Endodermal cell (in vitro differentiated cells): Measurements from ENCODE around the gene PPDPF. TPM values are rescaled to one million over a fixed set of nuclear protein-coding genes. Genes with fewer than 3 reads are reported as not detected.

Experiments used
- DNase-seq: peaks from one replicate; pipeline ENCODE4 v3.0.0-alpha.2; 2017
- H3K27ac ChIP-seq: 2 replicates; pipeline ENCODE4 v1.5.1; 2013; ENCODE audit warnings: mild to moderate bottlenecking, low read depth, low read length, moderate library complexity
- H3K27me3 ChIP-seq: 2 replicates; pipeline ENCODE4 v1.6.1; 2013; ENCODE audit warnings: mild to moderate bottlenecking, low read length, moderate library complexity; ENCODE audit not compliant: insufficient read depth, control insufficient read depth, poor library complexity, severe bottlenecking
- H3K36me3 ChIP-seq: 2 replicates; pipeline ENCODE4 v1.7.0; 2013; ENCODE audit warnings: mild to moderate bottlenecking, low read length, moderate library complexity; ENCODE audit not compliant: control insufficient read depth, insufficient read depth
- H3K4me1 ChIP-seq: one replicate; pipeline ENCODE4 v1.7.0; 2013; ENCODE audit warnings: low read length; ENCODE audit not compliant: control insufficient read depth, insufficient read depth
- H3K4me3 ChIP-seq: 2 replicates; pipeline ENCODE4 v1.5.1; 2013; ENCODE audit warnings: mild to moderate bottlenecking, low read length, moderate library complexity
- H3K9ac ChIP-seq: 2 replicates; pipeline ENCODE4 v1.6.1; 2013; ENCODE audit warnings: mild to moderate bottlenecking, low read length, moderate library complexity; ENCODE audit not compliant: poor library complexity, severe bottlenecking; ENCODE audit errors: extremely low read depth
- H3K9me3 ChIP-seq: 2 replicates; pipeline ENCODE4 v1.6.1; 2013; ENCODE audit warnings: mild to moderate bottlenecking, low read length, moderate library complexity; ENCODE audit not compliant: control insufficient read depth
- H3K27ac Mint-ChIP-seq: 2 replicates; pipeline ENCODE4 v1.8.0; 2020; ENCODE audit warnings: mixed read lengths
- H3K27me3 Mint-ChIP-seq: 2 replicates; pipeline ENCODE4 v1.8.0; 2021; ENCODE audit warnings: mild to moderate bottlenecking, mixed read lengths; ENCODE audit not compliant: insufficient read depth
- H3K36me3 Mint-ChIP-seq: 2 replicates; pipeline ENCODE4 v1.8.0; 2020; ENCODE audit warnings: low read depth, mixed read lengths
- H3K4me1 Mint-ChIP-seq: 2 replicates; pipeline ENCODE4 v1.8.0; 2020; ENCODE audit warnings: mixed read lengths
- H3K4me3 Mint-ChIP-seq: 2 replicates; pipeline ENCODE4 v1.8.0; 2020; ENCODE audit warnings: mild to moderate bottlenecking, moderate library complexity, mixed read lengths
- H3K9me3 Mint-ChIP-seq: 2 replicates; pipeline ENCODE4 v1.8.0; 2020; ENCODE audit warnings: mild to moderate bottlenecking, mixed read lengths
- CTCF ChIP-seq: fragments of 200-600 bp; sonication (generic); conservative IDR thresholded peaks from 2 replicates; pipeline ENCODE4 v1.5.0; 2021; ENCODE audit warnings: antibody characterized with exemption, mild to moderate bottlenecking
- WGBS, 2 experiments: methylation state at CpG; one replicate each; pipeline versions ENCODE4 v1.1.5 to v1.1.7; 2013; ENCODE audit warnings: missing lambda C conversion rate in 2 of 2, mixed read lengths in 1 of 2; ENCODE audit not compliant: insufficient coverage in 1 of 2, insufficient read length in 1 of 2; 5-methylcytosine and 5-hydroxymethylcytosine counted together
- total RNA-seq, 2 donors: library from RNA; stranded (reverse); fragmentation: NEBNext Ultra II Directional in 1 of 2; extraction: Animal tissue kit (Norgen Biotek cat#: 25700) in 1 of 2; gene quantifications; 2 replicates in 1 of 2; 3 replicates in 1 of 2; pipeline ENCODE4 v1.2.1, GENCODE V29; 2021

PPDPF gene
- total RNA-seq, 2 donors from 2014 or later: 247 to 296 TPM

- TF ChIP-seq CTCF: no peak
- no peaks in the 10 kb centered on the region for H3K4me1 Mint-ChIP-seq
- WGBS, 2 experiments: 90 to 92% methylated on average over 6 to 11 of the region's 12 CpGs
- H3K36me3 Mint-ChIP-seq: no peaks in the 10 kb centered on the region
- H3K36me3 ChIP-seq: no peaks in the 10 kb centered on the region
- no peak overlapping the region for H3K27ac ChIP-seq
- no peak overlapping the region for H3K4me3 Mint-ChIP-seq
- H3K27me3 ChIP-seq: no peaks in the 10 kb centered on the region
- H3K4me3 ChIP-seq: no peak overlapping the region
- H3K9me3 ChIP-seq: peaks cover 7% of the 10 kb centered on the region
- DNase-seq: no peak
- no peak overlapping the region for H3K27ac Mint-ChIP-seq
- H3K27me3 Mint-ChIP-seq: peaks cover 24% of the 10 kb centered on the region
- H3K9me3 Mint-ChIP-seq: peaks cover 7% of the 10 kb centered on the region
- H3K9ac ChIP-seq: no peak overlapping the region
- no peaks in the 10 kb centered on the region for H3K4me1 ChIP-seq
Observed at GRCh38 chr20:63505723-63506122, 14.8 kb upstream of the PPDPF start.

- Histone ChIP-seq H3K27ac (no peak overlapping the region), H3K9ac (no peak overlapping the region), H3K9me3 (peaks cover 7% of the 10 kb centered on the region), H3K4me3 (no peak overlapping the region), H3K27me3 (no peaks in the 10 kb centered on the region), H3K4me1 (no peaks in the 10 kb centered on the region), H3K36me3 (no peaks in the 10 kb centered on the region)
- no peak overlapping the region for H3K4me3 Mint-ChIP-seq
- peak; percentile 1 for DNase-seq
- 89 to 99% methylated on average over 18 to 30 of the region's 30 CpGs for WGBS, 2 experiments
- no peaks in the 10 kb centered on the region for H3K36me3 Mint-ChIP-seq
- TF ChIP-seq CTCF: no peak
- H3K9me3 Mint-ChIP-seq: peaks cover 7% of the 10 kb centered on the region
- H3K27me3 Mint-ChIP-seq: peaks cover 27% of the 10 kb centered on the region
- H3K27ac Mint-ChIP-seq: no peak overlapping the region
- H3K4me1 Mint-ChIP-seq: no peaks in the 10 kb centered on the region
Observed at GRCh38 chr20:63507083-63507743, 13.4 kb upstream of the PPDPF start.

- Histone ChIP-seq H3K4me1 (no peaks in the 10 kb centered on the region), H3K4me3 (no peak overlapping the region), H3K36me3 (no peaks in the 10 kb centered on the region), H3K27me3 (no peaks in the 10 kb centered on the region), H3K9me3 (peaks cover 7% of the 10 kb centered on the region), H3K9ac (no peak overlapping the region), H3K27ac (no peak overlapping the region)
- TF ChIP-seq CTCF: no peak
- Mint-ChIP-seq H3K9me3 (peaks cover 7% of the 10 kb centered on the region), H3K4me1 (no peaks in the 10 kb centered on the region), H3K4me3 (no peak overlapping the region), H3K27ac (no peak overlapping the region), H3K27me3 (peaks cover 27% of the 10 kb centered on the region), H3K36me3 (no peaks in the 10 kb centered on the region)
- WGBS, 2 experiments: 93 to 94% methylated on average over 29 to 33 of the region's 33 CpGs
- peak; percentile 22 for DNase-seq
Observed at GRCh38 chr20:63508072-63508768, 12.3 kb upstream of the PPDPF start.
